ENCODE measurements around the gene CHP2. TPM values are rescaled to one million over a fixed set of nuclear protein-coding genes. Genes with fewer than 3 reads are reported as not detected.

Gene CHP2
- total RNA-seq, 1 experiment from 2014 or later: 1.4 TPM

DNA sequence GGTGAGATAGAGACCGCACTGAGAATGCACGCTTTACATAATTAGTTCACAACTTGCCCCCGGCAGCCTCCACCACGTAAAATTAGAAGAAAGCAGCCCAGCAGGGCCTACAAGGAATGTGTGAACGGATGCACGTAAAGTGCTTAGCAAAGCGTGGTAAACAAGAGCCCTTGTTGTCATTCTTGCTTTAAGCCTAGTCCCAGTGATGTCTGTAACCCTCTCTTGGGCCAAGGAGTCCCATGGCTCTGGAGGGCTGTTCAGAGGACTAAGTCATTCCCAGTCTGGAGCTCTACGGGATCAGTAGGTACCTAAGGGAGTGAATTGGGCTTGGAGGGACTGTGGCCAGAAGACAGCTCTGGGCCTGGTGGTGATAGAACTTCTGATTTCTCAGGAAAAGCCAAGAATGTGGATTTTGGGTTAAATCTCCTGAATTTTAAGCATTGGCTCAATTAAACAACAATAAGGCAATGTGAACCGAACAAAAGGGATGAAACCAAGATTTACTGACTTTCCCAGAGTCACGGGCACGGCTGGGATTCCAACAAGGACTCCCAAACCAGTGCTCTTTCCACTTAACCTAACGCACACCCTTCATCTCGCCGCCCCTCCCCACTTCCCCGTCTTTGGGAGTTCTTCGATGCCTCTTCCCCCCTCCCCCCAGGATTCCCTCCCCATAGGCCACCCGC lies 775 bp upstream of the CHP2 start:
- Histone ChIP-seq H3K23ac (ENCODE audit: insufficient read length, low read depth, low read length) (no peak overlapping the region), H4K8ac (replicated peaks; ENCODE audit: insufficient read length, low read depth, low read length) (no peak overlapping the region), H3K4me1 (ENCODE audit: insufficient read depth, low read length) (no peaks in the 10 kb centered on the region), H2AFZ (ENCODE audit: low read length) (no peak overlapping the region), H3K18ac (ENCODE audit: insufficient read length, low read depth, low read length) (no peak overlapping the region), H4K5ac (ENCODE audit: insufficient read length, low read depth, low read length) (no peak overlapping the region), H3K27ac (ENCODE audit: insufficient read length, low read depth, low read length) (no peak overlapping the region), H3K23me2 (ENCODE audit: insufficient read length, low read depth, low read length, poor library complexity, severe bottlenecking) (peaks cover 9% of the 10 kb centered on the region), H3T11ph (ENCODE audit: low read length) (no peak overlapping the region), H3K56ac (ENCODE audit: insufficient read length, low read depth, low read length) (no peak overlapping the region), H4K91ac (ENCODE audit: insufficient read length, low read depth, low read length) (no peak overlapping the region), H2AK5ac (ENCODE audit: insufficient read length, low read length) (no peak overlapping the region), H2BK15ac (ENCODE audit: low read depth, low read length) (no peak overlapping the region), H3K4me2 (ENCODE audit: insufficient read depth, insufficient read length, low read length) (no peak overlapping the region), H3K9ac (ENCODE audit: extremely low read depth, insufficient read length, low read length) (no peak overlapping the region), H3K9me3 (ENCODE audit: control insufficient read depth, low read depth, low read length) (no peaks in the 10 kb centered on the region), H2BK20ac (ENCODE audit: low read depth, low read length, poor library complexity, severe bottlenecking) (no peak overlapping the region), H2BK5ac (ENCODE audit: insufficient read length, low read length) (no peak overlapping the region), H3K79me1 (ENCODE audit: insufficient read depth, low read depth, low read length, poor library complexity, severe bottlenecking) (no peaks in the 10 kb centered on the region), H4K20me1 (ENCODE audit: control insufficient read depth, insufficient read depth, insufficient read length) (no peaks in the 10 kb centered on the region), H2BK12ac (ENCODE audit: insufficient read length, low read depth, low read length) (no peak overlapping the region), H3K79me2 (ENCODE audit: insufficient read depth, low read length) (no peaks in the 10 kb centered on the region), H3K27me3 (ENCODE audit: insufficient read depth, low read length) (peaks cover 5% of the 10 kb centered on the region; the same call in 1 of the 2 replicates), H2BK120ac (ENCODE audit: low read depth, low read length, poor library complexity, severe bottlenecking) (no peak overlapping the region), H3K4ac (ENCODE audit: low read depth, low read length) (no peak overlapping the region), H3K14ac (ENCODE audit: insufficient read depth, low read length) (no peak overlapping the region)
- no peak for DNase-seq
- Mint-ChIP-seq H3K27ac (no peak overlapping the region), H3K4me1 (peaks cover 2 to 8% of the 10 kb centered on the region in 2 experiments; a peak in 1 of 4 replicates), H3K9me3 (peaks cover 8 to 13% of the 10 kb centered on the region in 2 experiments; a peak in 4 of 5 replicates), H3K4me3 (peak overlapping the region; percentile 37 to 72; a peak in 4 of 5 replicates), H3K36me3 (ENCODE audit: insufficient read depth in 1 of 3, low read depth in 3 of 3) (peaks cover 5 to 23% (median 10%) of the 10 kb centered on the region in 3 experiments; a peak in 6 of 7 replicates), H3K27me3 (ENCODE audit: low read depth) (peaks cover 49% of the 10 kb centered on the region)
- WGBS (ENCODE audit: extremely low coverage, insufficient read length, low lambda C conversion rate): no CpG with 5 or more reads among the region's 17 CpGs
- TF ChIP-seq, protein P1, sequence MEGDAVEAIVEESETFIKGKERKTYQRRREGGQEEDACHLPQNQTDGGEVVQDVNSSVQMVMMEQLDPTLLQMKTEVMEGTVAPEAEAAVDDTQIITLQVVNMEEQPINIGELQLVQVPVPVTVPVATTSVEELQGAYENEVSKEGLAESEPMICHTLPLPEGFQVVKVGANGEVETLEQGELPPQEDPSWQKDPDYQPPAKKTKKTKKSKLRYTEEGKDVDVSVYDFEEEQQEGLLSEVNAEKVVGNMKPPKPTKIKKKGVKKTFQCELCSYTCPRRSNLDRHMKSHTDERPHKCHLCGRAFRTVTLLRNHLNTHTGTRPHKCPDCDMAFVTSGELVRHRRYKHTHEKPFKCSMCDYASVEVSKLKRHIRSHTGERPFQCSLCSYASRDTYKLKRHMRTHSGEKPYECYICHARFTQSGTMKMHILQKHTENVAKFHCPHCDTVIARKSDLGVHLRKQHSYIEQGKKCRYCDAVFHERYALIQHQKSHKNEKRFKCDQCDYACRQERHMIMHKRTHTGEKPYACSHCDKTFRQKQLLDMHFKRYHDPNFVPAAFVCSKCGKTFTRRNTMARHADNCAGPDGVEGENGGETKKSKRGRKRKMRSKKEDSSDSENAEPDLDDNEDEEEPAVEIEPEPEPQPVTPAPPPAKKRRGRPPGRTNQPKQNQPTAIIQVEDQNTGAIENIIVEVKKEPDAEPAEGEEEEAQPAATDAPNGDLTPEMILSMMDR (conservative IDR thresholded peaks at IDR 0.05): no peak
